Stimulated activated CD8-positive, alpha-beta memory T cell treated with anti-CD3 and anti-CD28 coated beads, Interleukin-12 subunit alpha, Interleukin-12 subunit beta, amount 100 ng/mL, for 4 hours (primary cell): ENCODE measurements around the gene TSPAN32.

ENCODE experiments used
- DNase-seq: peaks from one replicate; pipeline ENCODE4 v3.0.0-alpha.2; 2020; ENCODE audit warnings: low read depth

TSPAN32 gene

DNA sequence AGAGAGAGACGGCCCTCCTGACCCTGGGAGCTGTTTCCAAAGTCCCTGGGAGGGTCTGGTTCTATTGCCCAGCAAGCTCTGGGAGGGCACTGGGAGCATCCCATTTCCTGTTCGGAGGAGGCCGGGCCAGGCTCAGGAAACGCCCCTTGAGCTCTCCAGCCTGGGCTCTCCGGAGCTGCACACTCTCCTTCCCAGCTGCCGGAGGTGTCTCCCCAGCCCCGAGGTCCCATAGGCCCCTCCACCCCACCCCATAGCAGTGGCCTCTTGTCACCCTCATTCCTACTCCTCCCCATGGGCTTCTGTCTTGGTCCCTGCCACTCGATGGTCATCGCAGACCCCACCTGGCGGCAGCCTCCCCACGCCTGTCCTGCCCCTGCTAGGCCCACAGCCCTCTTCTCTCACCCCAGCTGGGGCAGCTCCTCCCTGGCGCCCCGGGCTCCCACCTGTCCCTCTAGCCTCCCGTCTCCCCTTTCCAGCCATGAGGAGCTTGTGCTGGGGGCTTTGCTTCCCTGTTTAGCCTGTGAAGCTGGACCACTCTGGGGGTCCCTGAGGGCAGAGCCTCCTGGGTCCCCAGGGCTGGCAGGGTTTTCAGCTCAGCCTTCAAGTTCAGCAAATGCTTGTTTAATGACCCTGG lies 2.8 kb downstream of the TSPAN32 start:
- no peak for DNase-seq

DNA sequence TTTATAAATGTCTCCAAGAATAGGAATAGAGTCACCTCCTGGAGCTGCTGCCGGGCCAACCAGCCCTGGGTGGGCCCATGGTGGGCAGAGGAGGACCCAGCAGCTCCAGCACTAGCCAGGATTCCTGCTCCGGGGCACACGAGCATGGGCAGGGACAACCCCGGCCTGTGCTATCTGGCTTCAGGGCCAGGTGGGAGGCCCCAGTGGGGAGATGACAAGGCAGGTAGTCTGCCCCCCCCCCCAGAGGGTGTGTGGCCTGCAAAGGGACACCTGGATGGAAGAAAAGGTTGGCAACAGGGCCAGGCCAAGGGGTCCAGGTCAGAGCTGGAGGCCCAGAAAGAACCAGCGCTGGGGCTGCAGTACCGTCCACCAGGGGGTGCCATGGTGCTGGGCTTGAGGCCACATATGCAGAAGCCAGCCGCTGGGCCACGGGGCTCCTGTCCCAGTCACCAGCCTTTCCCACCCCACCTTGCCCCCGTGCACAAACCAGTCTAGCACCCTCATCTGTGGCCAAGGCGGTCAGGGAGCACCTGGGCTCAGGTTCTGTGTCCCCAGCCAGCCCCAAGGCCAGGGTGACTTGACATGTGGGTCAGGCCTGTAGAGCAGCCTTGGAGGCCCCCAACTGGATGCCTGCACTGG lies 3.4 kb downstream of the TSPAN32 start:
- DNase-seq = peak; percentile 68

DNA sequence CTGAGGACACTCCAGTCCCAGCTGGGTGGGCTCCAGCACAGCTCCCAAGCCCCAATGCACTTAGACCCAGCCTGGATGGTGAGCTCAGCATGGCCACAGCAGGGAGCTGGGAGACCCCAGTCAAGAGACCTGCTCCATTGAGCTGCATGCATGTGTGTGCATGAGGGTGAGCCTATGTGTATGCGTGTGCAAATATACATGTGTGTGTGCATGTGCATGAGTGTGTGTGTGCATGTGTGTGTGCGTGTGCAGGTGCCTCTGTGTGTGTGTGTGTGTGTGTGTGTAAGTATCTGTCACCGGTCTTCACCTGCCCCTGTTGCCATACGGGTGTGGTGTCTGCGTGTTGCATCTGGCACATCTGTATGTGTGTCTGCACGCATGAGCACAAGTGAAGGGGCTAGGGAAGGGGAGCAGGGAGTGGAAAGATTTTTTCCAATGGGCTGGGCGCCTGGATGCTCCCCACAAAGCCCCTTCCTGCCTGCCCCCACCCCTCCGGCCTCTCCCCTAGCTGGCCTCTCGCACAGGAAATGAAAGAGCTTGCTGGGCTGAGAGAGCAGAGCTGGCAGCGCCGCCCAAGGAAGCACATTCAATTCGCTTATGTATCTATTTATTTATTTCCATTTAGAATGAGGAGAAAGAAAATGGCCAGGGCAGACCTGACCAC lies 4.1 kb downstream of the TSPAN32 start:
- DNase-seq = no peak

DNA sequence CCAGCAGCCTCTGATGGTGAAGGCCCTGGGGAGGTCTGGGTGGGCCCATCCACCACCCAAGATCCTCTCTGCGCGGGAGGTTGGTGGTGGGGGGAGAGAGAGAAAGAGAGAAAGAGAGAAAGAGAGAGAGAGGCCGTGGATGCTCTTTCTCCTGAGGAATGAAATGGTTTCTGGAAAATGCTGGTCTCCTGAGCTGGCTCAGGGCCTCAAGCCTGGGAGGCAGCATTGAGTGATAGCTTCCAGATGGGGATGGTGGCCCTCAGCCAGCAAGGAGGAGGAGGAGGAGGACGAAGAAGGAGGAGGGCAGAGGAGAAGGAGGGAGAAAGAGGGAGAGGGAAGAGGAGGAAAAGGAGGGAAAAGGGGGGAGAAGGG lies 4.6 kb downstream of the TSPAN32 start:
- DNase-seq = no peak

DNA sequence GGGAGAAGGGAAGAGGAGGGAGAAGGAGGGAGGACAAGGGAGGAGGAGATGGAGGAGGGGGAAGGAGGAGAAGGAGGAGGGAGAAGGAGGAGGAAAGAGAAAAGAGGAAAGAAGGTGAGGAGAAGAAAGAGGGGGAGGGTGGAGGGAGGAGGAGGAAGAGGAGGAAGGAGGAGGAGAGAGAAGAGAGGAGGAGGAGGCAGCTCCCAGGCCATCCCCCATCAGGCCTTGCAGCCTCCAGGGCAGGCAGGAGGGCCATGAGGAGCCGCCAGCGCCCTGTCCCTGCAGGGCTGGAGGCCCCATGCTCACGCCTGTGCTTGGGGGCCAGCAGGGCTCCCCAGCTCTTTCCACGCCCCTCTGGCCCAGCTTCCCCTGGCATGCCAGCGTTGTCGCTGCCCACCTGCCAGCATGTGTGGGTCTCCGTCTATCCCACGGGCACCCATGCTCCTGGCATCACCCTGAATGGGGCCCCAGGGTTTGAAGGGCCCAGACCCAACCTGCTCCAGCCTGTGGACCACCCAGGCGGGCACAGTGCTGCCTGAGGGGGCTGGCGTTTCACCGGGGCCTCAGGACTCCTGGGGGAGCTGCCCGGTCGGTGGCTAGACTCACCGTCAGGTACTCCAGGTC lies 5.2 kb downstream of the TSPAN32 start:
- no peak for DNase-seq

DNA sequence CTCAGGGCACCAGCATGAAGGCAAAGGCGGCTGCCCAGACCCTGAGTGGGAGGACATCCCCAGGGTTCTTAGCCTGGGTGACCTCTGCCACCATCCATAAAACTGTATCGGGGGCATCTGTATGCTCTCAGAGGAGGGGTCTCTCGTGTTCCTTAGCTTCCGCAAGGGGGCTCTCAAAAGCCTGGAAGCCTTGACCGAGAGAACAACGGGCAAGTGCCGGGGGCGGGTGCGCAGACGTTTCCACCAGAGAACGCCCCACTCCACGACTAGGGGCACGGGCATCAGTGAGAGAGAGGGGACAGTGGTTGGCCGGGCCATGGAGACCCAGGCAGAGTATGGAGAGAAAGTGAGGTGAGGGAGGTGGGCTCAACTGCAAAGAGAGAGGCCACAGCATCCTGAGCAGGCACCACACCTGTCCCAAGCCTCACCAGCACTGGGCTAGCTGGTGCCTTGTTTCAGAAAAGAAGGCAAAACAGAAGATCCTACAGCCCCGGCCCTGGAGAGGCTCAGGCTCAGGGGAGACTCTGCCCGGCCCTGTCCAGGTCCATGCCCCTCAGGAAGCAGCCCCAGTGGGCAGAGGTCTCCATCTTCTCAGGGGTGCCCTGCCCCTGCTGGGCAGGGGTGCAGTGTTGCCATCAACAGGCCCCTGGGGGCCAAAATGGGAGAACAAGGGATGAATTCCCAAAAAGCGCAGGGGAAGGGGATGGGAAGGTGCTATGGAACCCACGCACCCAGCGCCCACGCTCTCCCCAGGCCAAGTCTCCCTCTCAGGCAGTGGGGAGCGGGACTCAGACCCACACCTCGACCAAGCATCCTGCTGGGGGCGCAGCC lies 5.9 kb downstream of the TSPAN32 start:
- no peak for DNase-seq

DNA sequence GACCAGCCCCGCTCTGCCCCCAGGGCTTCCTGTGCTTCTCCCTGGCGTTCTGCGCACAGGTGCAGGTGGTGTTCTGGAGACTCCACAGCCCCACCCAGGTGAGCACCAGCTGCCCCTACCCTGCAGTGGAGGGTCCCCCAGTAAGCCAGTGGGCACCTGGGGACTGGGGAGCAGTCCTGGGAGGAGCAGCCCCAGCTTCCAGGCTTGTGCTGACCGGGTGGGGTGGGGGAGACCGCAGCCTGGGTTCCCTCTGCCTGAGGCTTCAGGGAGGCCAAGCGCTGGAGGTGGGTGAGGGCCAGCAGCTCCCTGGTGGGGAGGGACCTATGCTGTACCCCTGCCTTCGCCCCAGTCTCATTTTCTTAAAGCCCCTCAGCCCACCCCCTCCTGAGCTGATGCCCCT lies 6.9 kb downstream of the TSPAN32 start:
- DNase-seq = no peak

DNA sequence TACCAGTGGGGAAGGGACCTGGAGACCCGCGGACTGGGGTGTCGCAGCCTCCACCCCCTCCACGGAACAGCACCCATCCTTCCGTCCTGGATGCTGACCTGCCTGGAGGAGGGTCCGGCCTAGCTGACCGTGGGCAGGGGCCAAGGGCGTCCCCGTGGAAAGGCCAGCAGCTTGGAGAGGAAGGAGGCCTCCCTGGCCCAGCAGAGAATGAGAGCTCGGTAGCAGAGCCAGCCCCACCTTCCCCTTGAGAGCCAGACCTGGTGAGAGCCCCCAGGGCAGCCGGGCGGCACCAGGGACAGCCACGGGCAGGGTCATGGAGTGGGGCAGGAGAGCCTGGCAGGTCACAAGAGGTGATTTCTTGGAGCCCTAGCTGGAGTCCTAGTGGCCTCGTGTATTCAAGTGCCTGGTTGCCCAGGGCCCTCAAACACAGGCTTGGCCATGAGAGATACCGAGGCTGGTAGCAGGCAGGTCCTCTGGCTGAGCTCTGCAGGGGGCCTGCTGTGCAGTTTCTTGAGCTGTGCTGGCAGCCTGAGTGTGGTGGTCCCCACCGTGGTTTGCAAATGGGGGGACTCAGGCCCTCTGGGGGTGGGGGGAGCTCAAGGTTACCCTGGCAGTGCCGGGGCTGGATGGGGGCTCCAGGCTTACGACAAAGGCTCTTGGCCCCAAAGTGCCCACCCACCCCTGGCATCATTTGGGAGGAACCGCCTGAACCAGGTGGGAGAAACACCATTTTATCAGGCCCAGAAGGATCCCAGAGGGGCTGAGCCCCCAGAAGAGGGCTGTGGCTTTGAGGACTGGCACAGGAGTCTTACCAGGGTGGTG lies 7.6 kb downstream of the TSPAN32 start:
- no peak for DNase-seq

DNA sequence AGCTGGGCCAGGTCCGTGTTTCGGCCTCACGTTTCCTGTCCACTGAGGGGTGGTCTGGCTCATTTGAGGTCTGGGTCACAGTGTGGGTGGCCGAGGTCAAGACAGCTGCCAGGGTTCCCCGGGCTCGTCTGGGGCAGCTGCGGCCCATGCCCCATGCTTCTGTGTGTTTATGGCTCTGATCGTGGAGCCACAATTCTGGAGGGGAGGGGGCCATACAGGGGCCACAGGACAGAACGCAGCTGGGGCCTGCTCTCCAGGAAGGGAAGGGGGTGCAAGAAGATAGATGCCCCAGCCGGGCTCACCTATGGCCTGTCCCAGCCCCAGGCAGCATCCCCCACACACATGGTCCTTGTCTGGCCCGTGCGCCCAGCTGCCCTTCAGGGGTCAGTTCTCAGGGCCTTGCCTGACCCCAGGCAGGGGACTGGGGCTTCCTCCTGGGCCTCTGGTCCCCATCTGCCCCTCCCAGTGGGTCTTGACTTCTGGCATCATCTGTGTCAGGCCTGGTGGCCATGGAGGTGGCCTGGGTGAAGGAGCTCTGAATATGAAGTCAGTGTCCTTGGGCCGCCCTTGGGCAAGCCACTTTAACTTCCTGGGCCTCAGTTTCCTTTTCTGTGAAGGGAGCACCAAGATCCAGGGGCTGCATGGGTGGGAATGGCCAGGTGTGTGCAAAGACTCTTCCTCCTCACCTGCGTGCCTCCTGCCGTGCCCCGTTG lies 8.4 kb downstream of the TSPAN32 start:
- DNase-seq = no peak

DNA sequence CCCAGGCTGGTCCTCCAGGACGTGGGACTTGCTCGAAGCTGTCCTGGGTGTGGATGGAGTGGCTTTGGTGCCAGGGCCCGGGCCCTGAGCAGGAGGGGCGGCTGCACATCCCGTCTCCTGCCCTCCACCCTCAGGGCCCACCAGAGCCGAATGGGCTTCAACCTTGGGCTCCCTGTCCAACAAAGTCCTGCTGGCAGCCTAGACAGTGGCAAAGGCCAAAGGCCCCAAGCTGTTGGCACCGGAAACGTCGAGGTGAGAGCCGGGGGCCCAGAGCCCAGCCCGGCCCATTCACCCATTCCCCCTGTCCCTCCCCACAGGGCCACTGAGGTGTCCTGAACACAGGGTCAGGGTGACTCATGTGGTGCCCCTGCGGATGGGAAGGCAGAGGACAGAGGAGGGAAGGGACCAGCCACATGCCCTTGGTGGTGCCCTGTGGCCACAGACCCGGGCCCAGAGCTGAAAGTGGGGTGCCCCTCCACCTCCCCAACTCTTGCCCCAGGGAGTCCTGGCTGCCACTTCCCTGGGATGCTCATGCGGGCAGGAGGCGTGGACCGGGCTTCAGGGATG lies 9.1 kb downstream of the TSPAN32 start:
- no peak for DNase-seq

DNA sequence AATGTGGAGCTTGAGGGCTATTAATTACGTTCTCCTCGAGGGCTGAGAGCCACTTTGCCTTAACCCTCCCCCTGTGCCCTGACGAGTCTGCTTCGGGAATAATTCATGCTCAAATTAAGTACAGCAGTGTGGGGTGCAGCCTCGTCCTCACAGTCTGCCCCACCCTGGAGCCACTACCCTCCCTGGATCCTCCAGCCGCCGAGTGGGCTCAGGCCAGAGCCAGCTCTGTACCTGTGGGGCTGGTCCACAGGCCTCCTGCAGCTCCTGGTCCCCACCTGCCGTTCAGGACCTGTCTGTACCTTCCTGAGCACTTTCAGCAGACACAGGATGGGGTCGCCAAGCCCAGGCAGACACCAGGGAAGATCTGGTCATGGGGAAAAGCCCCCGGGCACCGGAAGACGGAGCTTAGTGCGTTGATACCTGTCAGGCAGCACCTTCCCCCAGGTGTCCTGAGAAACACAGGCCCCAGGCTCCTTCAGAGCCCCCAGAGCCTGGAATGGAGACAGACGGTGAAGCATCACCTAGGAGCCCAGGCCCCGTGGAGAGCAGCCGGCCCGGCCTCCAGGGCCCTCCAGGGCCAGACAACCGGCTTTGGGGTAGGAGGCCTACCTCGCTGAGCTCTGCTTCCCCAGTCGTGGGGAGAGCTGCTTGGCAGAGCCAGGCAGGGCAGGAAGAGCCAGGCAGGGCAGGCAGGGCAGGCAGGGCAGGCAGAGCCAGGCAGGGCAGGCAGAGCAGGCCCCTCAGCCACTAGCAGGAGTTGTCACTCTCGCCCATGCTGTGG lies 9.7 kb downstream of the TSPAN32 start:
- DNase-seq = no peak

DNA sequence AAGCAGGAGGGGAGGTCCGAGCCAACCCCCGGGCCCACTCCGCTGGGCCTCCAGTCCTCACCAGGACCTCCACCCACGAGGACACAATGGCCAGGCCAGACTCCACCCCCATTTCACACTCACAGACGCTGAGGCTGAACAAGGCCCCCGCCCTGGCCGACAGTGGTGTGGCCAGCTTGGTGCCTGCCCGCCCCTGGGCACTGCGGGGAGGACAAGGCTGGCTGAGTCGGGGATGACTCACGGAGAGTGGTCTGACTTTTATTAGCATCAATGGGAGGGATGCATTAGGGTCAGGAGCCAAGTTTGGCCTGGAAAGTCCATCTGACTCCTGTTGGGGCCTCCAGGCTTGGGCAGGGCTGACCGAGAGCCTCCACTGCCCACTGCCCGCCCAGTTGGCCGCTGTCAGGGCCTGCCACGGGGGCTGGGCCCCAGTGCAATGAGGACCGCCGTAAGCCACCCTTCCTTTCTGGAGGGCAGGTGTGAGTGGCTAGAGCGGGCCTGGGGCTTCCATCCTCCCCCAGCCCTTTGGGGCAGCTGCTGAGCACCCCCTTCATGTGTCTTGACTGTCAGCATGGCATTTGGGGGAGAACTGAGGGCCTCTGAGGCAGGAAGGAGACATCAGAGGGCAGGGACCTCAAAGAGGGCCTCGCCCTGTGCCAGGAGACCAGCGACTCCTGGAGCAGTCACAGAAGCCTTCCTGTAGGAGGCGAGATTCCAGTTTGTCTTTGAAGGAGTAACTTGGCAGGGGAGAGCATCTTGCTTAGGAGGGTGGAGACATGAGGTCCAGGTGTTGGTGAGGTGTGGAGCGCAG lies 10.6 kb downstream of the TSPAN32 start:
- DNase-seq = no peak

DNA sequence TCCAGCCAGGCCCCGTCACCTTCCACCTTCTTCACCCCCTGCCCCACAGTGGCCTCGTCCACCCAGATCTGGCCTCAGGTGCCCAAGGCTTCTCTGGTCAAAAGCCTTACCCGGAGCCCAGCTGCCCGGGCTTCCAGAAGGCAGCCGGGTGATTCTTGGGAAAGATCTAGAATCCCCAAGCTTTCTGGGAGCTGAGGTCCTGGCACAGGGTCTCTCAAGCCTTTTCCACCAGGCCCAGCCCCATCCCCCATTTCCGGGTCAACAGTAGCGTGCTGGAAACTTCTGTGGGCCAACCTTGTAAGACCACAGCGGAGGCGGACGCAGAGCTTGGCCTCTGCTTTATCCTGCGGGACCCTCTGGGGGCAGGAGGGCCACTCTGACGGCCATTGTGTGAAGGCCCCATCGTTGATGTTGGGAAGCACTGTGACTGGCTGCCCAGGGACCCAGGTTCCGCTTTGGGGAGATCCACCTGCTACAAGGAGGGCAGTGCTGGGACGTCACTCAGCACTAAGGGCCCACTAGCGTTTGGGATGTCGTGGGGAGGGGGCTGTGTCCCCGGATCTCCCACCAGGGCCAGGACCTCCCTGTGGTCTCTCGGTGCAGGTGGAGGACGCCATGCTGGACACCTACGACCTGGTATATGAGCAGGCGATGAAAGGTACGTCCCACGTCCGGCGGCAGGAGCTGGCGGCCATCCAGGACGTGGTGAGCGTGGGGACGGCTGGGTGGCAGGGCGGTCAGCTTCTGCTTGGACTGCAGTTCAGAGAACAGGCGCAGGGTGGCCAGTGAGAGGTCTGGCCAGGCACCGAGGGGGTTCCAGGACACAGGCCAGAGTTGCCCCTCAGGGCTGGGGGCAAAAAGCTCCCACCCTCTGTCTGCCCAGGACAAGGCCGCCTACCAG lies 11.5 kb downstream of the TSPAN32 start:
- no peak for DNase-seq

DNA sequence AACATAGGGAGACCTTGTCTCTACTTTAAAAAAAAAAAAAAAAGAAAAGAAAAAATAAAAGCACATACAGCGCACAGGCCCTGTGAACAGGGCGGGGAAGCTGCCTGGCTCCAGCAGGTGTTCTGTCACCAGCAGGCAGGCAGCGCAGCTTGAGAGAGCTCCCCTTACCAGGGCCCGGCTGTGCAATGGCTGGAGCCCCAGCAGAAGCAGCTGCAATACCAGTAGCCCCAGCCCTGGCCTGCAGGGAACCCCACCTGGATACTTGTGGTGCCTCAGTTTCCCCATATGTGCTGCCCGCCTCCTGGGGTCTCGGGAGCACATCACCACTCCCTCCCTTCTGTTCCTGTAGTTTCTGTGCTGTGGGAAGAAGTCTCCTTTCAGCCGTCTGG lies 12.3 kb downstream of the TSPAN32 start:
- DNase-seq = no peak

DNA sequence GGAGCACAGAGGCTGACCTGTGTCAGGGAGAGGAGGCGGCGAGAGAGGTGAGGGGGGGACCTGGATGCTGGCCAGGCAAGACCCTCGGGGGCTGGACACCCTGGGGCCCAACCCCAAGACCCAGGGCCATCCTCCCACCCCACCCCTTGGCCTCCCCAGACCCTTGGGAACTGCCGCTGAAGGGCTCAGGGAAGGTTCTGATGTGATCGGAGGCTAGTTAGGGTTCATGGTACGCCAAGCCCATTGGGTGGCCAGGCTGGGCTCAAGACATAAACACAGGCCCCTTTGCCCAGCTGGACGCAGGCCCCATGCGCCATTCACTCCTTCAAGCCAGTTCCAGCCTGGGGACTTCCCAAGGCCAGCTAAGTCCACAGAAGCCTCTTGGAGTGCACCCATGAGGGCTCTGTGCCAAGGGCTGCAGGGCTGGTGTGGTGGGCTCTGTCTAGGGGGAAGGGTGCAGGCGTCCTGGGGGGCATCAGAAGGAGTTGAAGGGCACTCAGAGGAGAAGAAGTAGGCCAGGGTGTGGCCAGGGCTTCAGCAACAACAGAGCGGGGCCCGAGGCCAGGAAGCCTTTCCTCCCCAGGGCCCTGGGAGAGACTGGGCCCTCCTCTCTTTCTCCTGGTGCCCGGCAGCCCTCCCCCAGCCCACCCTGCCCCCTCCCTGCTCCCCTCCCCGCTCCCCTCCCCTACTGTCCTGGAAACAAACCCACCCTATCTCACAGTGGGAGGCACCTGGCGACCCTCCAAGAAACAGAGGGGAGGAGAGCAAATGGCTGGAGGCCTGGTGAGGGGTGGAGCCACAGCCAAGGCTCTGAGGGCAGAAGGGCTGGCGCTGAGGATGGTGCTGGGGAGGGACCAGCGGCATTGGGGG lies 12.9 kb downstream of the TSPAN32 start:
- no peak for DNase-seq

DNA sequence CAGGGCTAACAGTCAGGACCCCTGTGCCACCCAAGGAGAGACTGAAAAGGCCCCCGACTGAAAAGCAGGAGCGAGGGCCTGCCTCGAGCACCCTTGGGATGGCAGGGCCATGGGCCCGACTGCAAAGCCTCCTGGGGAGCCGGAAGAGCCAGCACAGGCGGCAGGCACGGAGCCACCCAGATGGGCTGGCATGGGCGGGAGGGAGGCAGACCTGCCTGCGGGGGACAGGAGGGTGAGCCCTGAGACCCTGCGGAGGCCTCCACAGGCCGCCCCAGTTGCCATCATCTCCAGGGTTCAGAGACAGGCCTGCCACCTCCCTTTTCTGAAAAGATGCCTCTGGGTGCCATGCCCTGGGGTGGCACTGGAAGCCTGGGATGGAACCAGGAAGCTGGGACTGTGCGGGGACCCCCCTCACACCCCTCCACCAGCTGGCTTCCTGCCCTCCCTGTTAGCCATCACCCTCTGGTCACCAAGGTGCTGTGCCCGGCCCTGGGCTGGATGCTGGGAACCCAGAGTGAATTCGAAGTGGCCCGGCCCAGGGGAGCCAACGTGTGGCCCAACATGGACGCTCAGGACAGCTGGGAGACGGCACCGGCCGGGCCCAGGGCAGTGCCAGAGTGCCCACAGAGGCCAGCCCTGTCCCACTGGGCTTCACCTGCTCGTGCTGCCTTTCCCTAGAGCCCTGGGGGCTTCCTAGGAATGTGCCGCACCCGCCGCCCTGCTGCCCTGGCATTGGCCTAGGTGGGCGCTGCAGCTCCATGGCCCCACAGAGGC lies 13.8 kb downstream of the TSPAN32 start:
- DNase-seq = no peak
